ENCODE measurements around the gene GMPR. TPM values are rescaled to one million over a fixed set of nuclear protein-coding genes. Genes with fewer than 3 reads are reported as not detected.

The GMPR gene
- total RNA-seq, 2 donors from 2014 or later = 17.0 to 62.1 TPM

DNA sequence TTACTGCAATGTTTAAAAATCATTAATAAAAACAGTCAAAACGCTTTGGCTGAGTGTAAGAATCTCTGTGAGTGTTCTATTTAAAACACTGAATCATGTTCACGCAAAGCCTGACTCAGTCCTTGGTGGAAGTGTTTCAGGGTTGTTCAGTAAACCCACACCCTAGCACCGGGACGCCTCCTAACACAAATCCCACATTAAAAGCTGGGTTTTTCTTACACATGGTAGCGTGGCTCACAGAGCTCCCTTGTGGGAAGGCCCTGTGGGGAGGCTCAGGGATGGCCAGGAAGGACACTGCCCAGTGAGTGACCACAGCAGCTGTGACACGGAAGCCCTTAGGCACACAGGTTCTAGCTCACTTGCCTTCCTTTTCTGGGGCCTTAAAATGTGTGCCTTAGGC is 80.2 kb downstream of the GMPR start:
- ATAC-seq (ENCODE audit: insufficient number of reproducible peaks, low FRiP score, low read depth) (peak; percentile 22), DNase-seq (ENCODE audit: low spot score) (peak; percentile 59)
- no peak overlapping the region for H3K4me3 ChIP-seq
- H3K9me3 ChIP-seq = no peaks in the 10 kb centered on the region
- H3K27ac ChIP-seq = peak overlapping the region; percentile 84 to 98
- no peaks in the 10 kb centered on the region for H3K36me3 ChIP-seq
- H3K27me3 ChIP-seq (replicated peaks; ENCODE audit: insufficient read depth) = no peaks in the 10 kb centered on the region
- peaks cover 45 to 70% of the 10 kb centered on the region in 2 donors for H3K4me1 ChIP-seq (ENCODE audit: control insufficient read depth in 1 of 2, low read depth in 2 of 2)
- TF ChIP-seq, protein P1, sequence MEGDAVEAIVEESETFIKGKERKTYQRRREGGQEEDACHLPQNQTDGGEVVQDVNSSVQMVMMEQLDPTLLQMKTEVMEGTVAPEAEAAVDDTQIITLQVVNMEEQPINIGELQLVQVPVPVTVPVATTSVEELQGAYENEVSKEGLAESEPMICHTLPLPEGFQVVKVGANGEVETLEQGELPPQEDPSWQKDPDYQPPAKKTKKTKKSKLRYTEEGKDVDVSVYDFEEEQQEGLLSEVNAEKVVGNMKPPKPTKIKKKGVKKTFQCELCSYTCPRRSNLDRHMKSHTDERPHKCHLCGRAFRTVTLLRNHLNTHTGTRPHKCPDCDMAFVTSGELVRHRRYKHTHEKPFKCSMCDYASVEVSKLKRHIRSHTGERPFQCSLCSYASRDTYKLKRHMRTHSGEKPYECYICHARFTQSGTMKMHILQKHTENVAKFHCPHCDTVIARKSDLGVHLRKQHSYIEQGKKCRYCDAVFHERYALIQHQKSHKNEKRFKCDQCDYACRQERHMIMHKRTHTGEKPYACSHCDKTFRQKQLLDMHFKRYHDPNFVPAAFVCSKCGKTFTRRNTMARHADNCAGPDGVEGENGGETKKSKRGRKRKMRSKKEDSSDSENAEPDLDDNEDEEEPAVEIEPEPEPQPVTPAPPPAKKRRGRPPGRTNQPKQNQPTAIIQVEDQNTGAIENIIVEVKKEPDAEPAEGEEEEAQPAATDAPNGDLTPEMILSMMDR (IDR thresholded peaks at IDR 0.05) = no peak

DNA sequence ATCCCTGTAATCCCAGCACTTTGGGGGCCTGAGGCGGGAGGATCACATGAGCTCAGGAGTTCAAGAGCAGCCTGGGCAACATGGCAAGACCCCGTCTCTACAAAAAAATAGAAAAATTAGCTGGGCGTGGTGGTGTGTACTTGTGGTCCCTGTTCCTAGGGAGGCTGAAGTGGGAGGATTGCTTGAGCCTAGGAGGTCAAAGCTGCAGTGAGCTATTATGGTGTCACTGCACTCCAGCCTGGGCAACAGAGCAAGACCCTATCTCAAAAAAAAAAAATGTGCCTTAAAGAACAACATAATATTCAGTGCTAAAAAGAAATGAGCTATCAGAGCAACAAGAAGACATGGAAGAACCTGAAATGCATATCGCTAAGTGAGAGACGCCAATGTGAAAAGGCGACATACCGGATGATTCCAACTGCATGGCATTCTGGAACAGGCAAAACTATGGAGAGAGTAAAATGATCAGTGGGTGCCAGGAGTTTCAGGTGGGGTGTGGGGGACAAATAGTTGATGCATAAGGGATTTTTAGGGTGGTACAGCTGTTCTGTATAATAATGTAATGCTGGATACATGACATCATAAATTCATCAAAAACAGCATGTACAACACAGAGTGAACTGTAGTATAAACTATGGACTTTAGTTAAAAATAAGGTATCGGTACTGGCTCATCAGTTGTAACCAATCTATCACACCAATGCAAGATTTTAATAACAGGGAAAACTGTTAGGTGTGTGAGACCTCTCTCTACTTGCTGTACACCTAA is 80.8 kb downstream of the GMPR start:
- H3K27ac ChIP-seq = peak overlapping the region; percentile 84 to 98
- no peak overlapping the region for H3K4me3 ChIP-seq
- no peak for ATAC-seq (ENCODE audit: insufficient number of reproducible peaks, low FRiP score, low read depth)
- H3K4me1 ChIP-seq (ENCODE audit: control insufficient read depth in 1 of 2, low read depth in 2 of 2) = peaks cover 45 to 70% of the 10 kb centered on the region in 2 donors
- H3K27me3 ChIP-seq (replicated peaks; ENCODE audit: insufficient read depth) = no peaks in the 10 kb centered on the region
- no peaks in the 10 kb centered on the region for H3K9me3 ChIP-seq
- TF ChIP-seq, protein P1 (IDR thresholded peaks at IDR 0.05) = no peak
- DNase-seq (ENCODE audit: low spot score) = no peak
- no peaks in the 10 kb centered on the region for H3K36me3 ChIP-seq

DNA sequence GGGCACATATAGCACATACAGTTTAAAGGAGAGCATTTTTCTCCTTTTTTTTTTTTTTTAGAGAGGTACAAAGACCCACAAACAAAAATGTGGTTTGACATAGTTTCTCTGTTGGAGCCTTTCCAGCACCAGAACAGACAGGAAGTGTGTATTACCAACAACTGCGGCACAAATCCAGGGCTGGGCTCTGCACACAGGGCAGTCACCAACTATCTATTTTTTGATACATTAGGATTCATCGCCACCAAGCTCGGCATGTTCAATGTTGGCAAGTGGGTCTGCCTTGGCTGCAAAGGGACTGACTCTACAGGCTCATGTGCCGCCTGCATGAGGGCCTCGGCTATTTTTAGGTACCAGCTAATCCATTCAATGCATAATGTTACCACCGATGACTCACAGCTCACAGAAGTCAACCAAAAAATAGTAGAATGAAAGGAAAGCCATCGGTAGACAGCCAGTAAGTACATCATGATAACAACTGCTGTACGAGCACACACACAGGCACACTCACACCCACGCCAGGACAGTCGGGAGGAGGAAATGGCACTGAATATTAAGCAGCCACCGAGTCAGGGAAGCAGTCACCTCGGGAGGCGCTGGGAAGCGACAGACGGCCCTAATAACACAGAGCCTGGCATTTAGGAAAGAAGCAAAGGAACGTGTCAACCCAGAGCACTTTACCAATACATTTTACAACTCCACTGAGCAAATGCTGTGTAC is 81.6 kb downstream of the GMPR start:
- peak overlapping the region; percentile 66 for H3K4me3 ChIP-seq
- no peaks in the 10 kb centered on the region for H3K9me3 ChIP-seq
- TF ChIP-seq, protein P1 (IDR thresholded peaks at IDR 0.05) = no peak
- DNase-seq (ENCODE audit: low spot score) = peak; percentile 72
- H3K36me3 ChIP-seq = no peaks in the 10 kb centered on the region
- peaks cover 45 to 70% of the 10 kb centered on the region in 2 donors for H3K4me1 ChIP-seq (ENCODE audit: control insufficient read depth in 1 of 2, low read depth in 2 of 2)
- H3K27ac ChIP-seq = peak overlapping the region; percentile 93 to 98
- ATAC-seq (ENCODE audit: insufficient number of reproducible peaks, low FRiP score, low read depth) = peak; percentile 65
- H3K27me3 ChIP-seq (replicated peaks; ENCODE audit: insufficient read depth) = no peaks in the 10 kb centered on the region

DNA sequence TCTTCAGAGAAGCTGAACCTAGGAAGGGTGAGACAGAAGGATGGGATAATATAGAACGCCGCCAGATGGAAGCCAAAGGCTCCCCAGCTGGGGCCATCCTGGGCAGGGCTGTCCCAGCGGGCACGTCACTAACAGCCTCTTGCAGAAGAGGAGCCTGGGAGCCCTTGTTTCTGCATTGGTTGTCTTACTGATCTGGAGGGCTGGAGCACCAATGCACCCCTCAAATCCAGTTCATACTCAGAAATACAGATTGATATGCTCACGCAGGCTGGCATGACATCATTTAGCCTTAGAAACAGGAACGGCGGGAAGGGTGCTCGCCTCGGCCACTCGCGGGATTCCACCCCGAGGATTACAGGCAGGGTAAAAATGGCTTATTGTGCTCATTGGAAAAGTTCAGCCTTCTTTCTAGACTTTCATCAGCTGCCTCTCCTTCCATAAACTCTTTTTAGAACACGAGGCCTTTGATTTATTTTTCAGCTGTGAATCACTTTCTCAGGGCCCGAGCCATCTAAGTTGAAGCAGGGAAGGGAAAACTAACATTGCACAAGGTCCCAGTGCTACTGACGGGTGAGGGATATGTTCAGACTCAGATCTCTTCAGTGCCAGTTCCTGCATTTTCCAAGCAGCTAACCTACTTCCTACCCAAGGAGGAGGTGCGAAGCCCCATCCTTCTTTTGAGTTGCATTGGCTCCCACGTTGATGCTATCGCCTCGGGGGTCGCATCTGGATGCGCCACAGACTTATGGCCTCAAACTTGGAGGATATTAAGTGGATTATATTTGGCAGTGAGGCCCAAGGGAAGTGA is 82.3 kb downstream of the GMPR start:
- Histone ChIP-seq H3K9me3 (no peaks in the 10 kb centered on the region), H3K36me3 (no peaks in the 10 kb centered on the region), H3K4me3 (peak overlapping the region; percentile 66), H3K27ac (peak overlapping the region; percentile 93 to 98), H3K4me1 (ENCODE audit: control insufficient read depth in 1 of 2, low read depth in 2 of 2) (peaks cover 45 to 70% of the 10 kb centered on the region in 2 donors), H3K27me3 (replicated peaks; ENCODE audit: insufficient read depth) (no peaks in the 10 kb centered on the region)
- ATAC-seq (ENCODE audit: insufficient number of reproducible peaks, low FRiP score, low read depth) (peak; percentile 60), DNase-seq (ENCODE audit: low spot score) (no peak)
- TF ChIP-seq, protein P1 (IDR thresholded peaks at IDR 0.05) = no peak

DNA sequence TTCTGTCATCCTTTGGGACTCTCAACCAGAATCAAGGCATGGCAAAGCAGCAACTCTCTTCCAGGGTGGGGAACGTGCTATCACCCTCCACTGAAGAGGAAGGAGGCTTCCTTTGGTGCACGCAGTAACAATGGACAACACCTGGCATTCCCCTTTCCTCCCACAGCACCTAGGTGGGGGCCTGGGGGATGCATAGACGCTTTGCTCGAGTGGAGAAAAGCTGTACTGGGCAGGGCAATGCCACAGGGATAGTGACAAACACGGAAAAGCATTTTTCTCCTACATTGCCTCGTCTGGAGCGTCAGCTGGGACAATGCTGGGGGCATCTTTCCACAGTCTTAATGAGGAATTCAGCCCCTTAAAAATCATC is 82.9 kb downstream of the GMPR start:
- no peaks in the 10 kb centered on the region for H3K9me3 ChIP-seq
- H3K27me3 ChIP-seq (replicated peaks; ENCODE audit: insufficient read depth) = no peaks in the 10 kb centered on the region
- DNase-seq (ENCODE audit: low spot score) = no peak
- no peak overlapping the region for H3K4me3 ChIP-seq
- H3K36me3 ChIP-seq = peaks cover 4% of the 10 kb centered on the region
- peaks cover 45 to 68% of the 10 kb centered on the region in 2 donors for H3K4me1 ChIP-seq (ENCODE audit: control insufficient read depth in 1 of 2, low read depth in 2 of 2)
- no peak for ATAC-seq (ENCODE audit: insufficient number of reproducible peaks, low FRiP score, low read depth)
- H3K27ac ChIP-seq = peak overlapping the region; percentile 93 to 98
- TF ChIP-seq, protein P1 (IDR thresholded peaks at IDR 0.05) = no peak

Data from thoracic aorta (tissue), 2 donors.